GM18870 (cell line): ENCODE measurements around the gene CARD9.

Source experiments
- ATAC-seq: cut with Tn5 transposase; IDR thresholded peaks from one replicate; pipeline ENCODE4 v1.9.1; 2021; ENCODE audit warnings: moderate library complexity; ENCODE audit not compliant: unreplicated experiment

Gene CARD9

GRCh38 chr9:136402067-136402466 is 28.6 kb upstream of the CARD9 start:
- ATAC-seq, result no peak

GRCh38 chr9:136401173-136401922 is 27.9 kb upstream of the CARD9 start:
- ATAC-seq, result no peak

GRCh38 chr9:136400038-136400834 is 26.8 kb upstream of the CARD9 start, which contains the start of gene SNAPC4:
Gene SNAPC4 (minus strand): TSS chr9:136400170. CDS start chr9:136398428, 1,742 bp downstream.
- ATAC-seq, result no peak

GRCh38 chr9:136399176-136400037 is 25.9 kb upstream of the CARD9 start:
- no peak for ATAC-seq

GRCh38 chr9:136398286-136398685 is 24.8 kb upstream of the CARD9 start:
- no peak for ATAC-seq

- no peak for ATAC-seq
Observed at GRCh38 chr9:136397643-136398042, 24.2 kb upstream of the CARD9 start.

GRCh38 chr9:136396219-136396515 is 22.7 kb upstream of the CARD9 start:
- no peak for ATAC-seq

GRCh38 chr9:136395345-136396218 is 22.1 kb upstream of the CARD9 start:
- no peak for ATAC-seq

- ATAC-seq, result no peak
Observed at GRCh38 chr9:136395020-136395340, 21.5 kb upstream of the CARD9 start.

- ATAC-seq, result no peak
Observed at GRCh38 chr9:136394312-136395019, 21.0 kb upstream of the CARD9 start.

- ATAC-seq, result no peak
Observed at GRCh38 chr9:136393531-136393930, 20.1 kb upstream of the CARD9 start.

GRCh38 chr9:136392538-136393449 is 19.3 kb upstream of the CARD9 start:
- ATAC-seq, result no peak

- ATAC-seq, result no peak
Observed at GRCh38 chr9:136391737-136392537, 18.5 kb upstream of the CARD9 start.

GRCh38 chr9:136389396-136389795 is 15.9 kb upstream of the CARD9 start:
- no peak for ATAC-seq

- ATAC-seq, result no peak
Observed at GRCh38 chr9:136387217-136387616, 13.7 kb upstream of the CARD9 start.

- ATAC-seq, result no peak
Observed at GRCh38 chr9:136386018-136386417, 12.5 kb upstream of the CARD9 start.

GRCh38 chr9:136385015-136385414 is 11.5 kb upstream of the CARD9 start:
- ATAC-seq, result no peak

GRCh38 chr9:136383436-136383835 is 10.0 kb upstream of the CARD9 start:
- ATAC-seq, result no peak
